ENCODE data around the gene ECSCR.
"Not testable (repeated sequence)": the region's sequence is repeated elsewhere in the genome, so short reads cannot be mapped to it uniquely, and the experiment has no call there.

ECSCR gene

GRCh38 chr5:139462586-139463276 lies at the start of gene ECSCR:
Gene ECSCR, minus strand, starts transcription at chr5:139462743. Its CDS starts 73 bp downstream, at chr5:139462670.
- no peak for DNase-seq

- not testable (repeated sequence) for DNase-seq
Measured at GRCh38 chr5:139504722-139505121, 42.2 kb upstream of the ECSCR start.

GRCh38 chr5:139503879-139504278 lies 41.3 kb upstream of the ECSCR start:
- not testable (repeated sequence) for DNase-seq

GRCh38 chr5:139503036-139503817 lies 40.7 kb upstream of the ECSCR start:
- DNase-seq = not testable (repeated sequence)

- DNase-seq = no peak
Measured at GRCh38 chr5:139501381-139501780, 38.8 kb upstream of the ECSCR start.

GRCh38 chr5:139495638-139496435 lies 33.3 kb upstream of the ECSCR start:
- no peak for DNase-seq

GRCh38 chr5:139494832-139495231 lies 32.3 kb upstream of the ECSCR start:
- DNase-seq = no peak

GRCh38 chr5:139494256-139494655 lies 31.7 kb upstream of the ECSCR start:
- DNase-seq = no peak

- DNase-seq = no peak
Measured at GRCh38 chr5:139492700-139493192, 30.2 kb upstream of the ECSCR start.

GRCh38 chr5:139488260-139488659 lies 25.7 kb upstream of the ECSCR start:
- DNase-seq = no peak

GRCh38 chr5:139486201-139486600 lies 23.7 kb upstream of the ECSCR start:
- DNase-seq = no peak

- not testable (repeated sequence) for DNase-seq
Measured at GRCh38 chr5:139482890-139483208, 20.3 kb upstream of the ECSCR start.

GRCh38 chr5:139482050-139482889 lies 19.7 kb upstream of the ECSCR start, which contains the start of gene STING1:
Gene STING1, minus strand, starts transcription at chr5:139482758. Its CDS starts 1,054 bp downstream, at chr5:139481704.
- DNase-seq = peak; percentile 66 to 74

- DNase-seq = peak in 1 of 2 donors; percentile 24
Measured at GRCh38 chr5:139481580-139482049, 19.1 kb upstream of the ECSCR start.

GRCh38 chr5:139481122-139481533 lies 18.6 kb upstream of the ECSCR start:
- peak in 1 of 2 donors; percentile 47 for DNase-seq

GRCh38 chr5:139479729-139480128 lies 17.2 kb upstream of the ECSCR start:
- not testable (repeated sequence) for DNase-seq

GRCh38 chr5:139478657-139479423 lies 16.3 kb upstream of the ECSCR start:
- DNase-seq = not testable (repeated sequence)

- DNase-seq = no peak
Measured at GRCh38 chr5:139475865-139476617, 13.5 kb upstream of the ECSCR start.

GRCh38 chr5:139474890-139475791 lies 12.6 kb upstream of the ECSCR start:
- DNase-seq = no peak
